SU-DHL-6 (cell line): ENCODE measurements around the gene IKBKE.

Experiments
- H2AFZ ChIP-seq: fragments of 200-600 bp; sonication (generic); 2 replicates; pipeline ENCODE4 v1.6.1; 2014; ENCODE audit warnings: low read depth, mild to moderate bottlenecking, moderate library complexity, mixed read lengths, antibody characterized with exemption, low read length; ENCODE audit not compliant: severe bottlenecking
- H3F3A ChIP-seq: fragments of 200-600 bp; shearing (Covaris generic); 2 replicates; pipeline ENCODE4 v1.6.0; 2016; ENCODE audit warnings: antibody characterized with exemption, mild to moderate bottlenecking; ENCODE audit not compliant: insufficient read depth
- H3K27ac ChIP-seq: fragments of 200-600 bp; sonication (generic); 2 replicates; pipeline ENCODE4 v1.5.1; 2016; ENCODE audit warnings: low read depth, mild to moderate bottlenecking, low read length, moderate library complexity, mixed read lengths
- H3K27me3 ChIP-seq: fragments of 200-600 bp; sonication (generic), shearing (Covaris generic); 2 replicates; pipeline ENCODE4 v1.6.0; 2014; ENCODE audit warnings: mild to moderate bottlenecking, low read length
- H3K36me3 ChIP-seq: fragments of 200-600 bp; sonication (generic); 2 replicates; pipeline ENCODE4 v1.6.1; 2014; ENCODE audit warnings: mild to moderate bottlenecking, low read length, mixed read lengths
- H3K4me2 ChIP-seq: fragments of 300-600, 200-600 bp; shearing (Covaris generic), sonication (generic); 2 replicates; pipeline ENCODE4 v1.6.0; 2014; ENCODE audit warnings: low read length, low read depth, mild to moderate bottlenecking; ENCODE audit not compliant: poor library complexity, severe bottlenecking
- H3K4me3 ChIP-seq: fragments of 200-600 bp; sonication (generic); 2 replicates; pipeline ENCODE4 v1.5.1; 2014; ENCODE audit warnings: antibody characterized with exemption, low read length, mild to moderate bottlenecking, mixed read lengths; ENCODE audit not compliant: insufficient read depth, poor library complexity, severe bottlenecking
- H3K79me2 ChIP-seq: fragments of 200-600 bp; sonication (generic); 2 replicates; pipeline ENCODE4 v1.6.1; 2014; ENCODE audit warnings: mild to moderate bottlenecking, low read length, moderate library complexity; ENCODE audit not compliant: insufficient read depth
- H3K9ac ChIP-seq: fragments of 200-600 bp; sonication (generic); 2 replicates; pipeline ENCODE4 v1.7.0; 2014; ENCODE audit warnings: mild to moderate bottlenecking, low read length
- H3K9me2 ChIP-seq: fragments of 200-600 bp; sonication (generic); replicated peaks from 2 replicates; pipeline ENCODE4 v1.6.1; 2014; ENCODE audit warnings: low read length; ENCODE audit not compliant: insufficient read depth
- H3K9me3 ChIP-seq: fragments of 200-600 bp; sonication (generic); 2 replicates; pipeline ENCODE4 v1.6.1; 2014; ENCODE audit warnings: low read length, mixed read lengths; ENCODE audit not compliant: insufficient read depth
- H4K20me1 ChIP-seq: fragments of 200-600 bp; sonication (generic); 2 replicates; pipeline ENCODE4 v1.6.1; 2014; ENCODE audit warnings: low read depth, mild to moderate bottlenecking, antibody characterized with exemption, low read length, moderate library complexity, mixed read lengths
- EZH2phosphoT487 ChIP-seq: fragments of 200-600 bp; sonication (generic), shearing (Covaris generic); conservative IDR thresholded peaks from 2 replicates; pipeline ENCODE4 v1.6.1; 2018; ENCODE audit warnings: mild to moderate bottlenecking, antibody characterized with exemption, low read length, moderate library complexity, mixed read lengths
- TF ChIP-seq, protein P1 (sequence below): fragments of 200-600 bp; sonication (generic); IDR thresholded peaks from one replicate; pipeline ENCODE4 v1.5.1; 2017; ENCODE audit warnings: antibody characterized with exemption, mild to moderate bottlenecking, low read length, moderate library complexity; ENCODE audit not compliant: insufficient read depth, poor library complexity, severe bottlenecking

The IKBKE gene

DNA sequence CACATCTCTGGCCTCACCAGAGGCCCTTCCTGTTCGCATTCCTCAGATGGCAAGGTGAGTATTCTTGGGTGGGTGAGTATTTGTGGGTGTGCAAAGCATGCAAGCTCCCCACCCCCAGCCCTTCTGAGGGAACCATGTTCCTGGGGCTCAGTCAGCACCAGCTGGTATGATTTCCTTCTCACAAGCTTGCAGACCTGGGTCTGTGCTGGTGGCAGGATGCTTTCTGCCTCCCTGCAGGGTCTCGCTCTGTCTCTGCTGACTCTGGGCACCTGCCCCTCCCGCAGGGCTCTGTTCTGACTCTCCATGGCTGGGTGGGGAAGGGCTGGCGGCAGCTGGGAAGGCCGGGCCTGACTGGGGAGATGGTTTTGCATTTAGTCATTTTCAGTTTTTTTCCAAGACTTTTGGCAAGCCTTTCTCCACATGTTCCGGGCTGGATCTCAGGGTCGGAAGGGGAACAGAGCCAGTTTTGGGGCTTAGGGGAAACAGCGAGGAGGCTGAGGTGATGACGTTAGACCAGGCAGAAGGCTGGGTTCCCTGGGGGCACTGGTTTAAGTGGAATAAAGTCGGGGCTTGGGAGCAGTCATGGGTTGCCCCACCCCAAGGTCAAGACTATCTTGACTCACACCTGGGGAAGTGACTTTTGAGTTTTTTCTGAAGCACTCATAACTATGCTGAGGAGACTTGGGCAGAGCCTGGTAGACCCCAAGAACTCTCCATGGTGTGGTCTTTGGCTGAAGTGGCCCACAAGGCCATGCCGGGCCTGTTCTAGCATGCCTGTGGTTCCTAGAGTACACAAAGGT lies 43.2 kb downstream of the IKBKE start:
- no peaks in the 10 kb centered on the region for H3K9me3 ChIP-seq
- H3K36me3 ChIP-seq = no peaks in the 10 kb centered on the region
- H4K20me1 ChIP-seq = no peaks in the 10 kb centered on the region
- TF ChIP-seq, protein P1, sequence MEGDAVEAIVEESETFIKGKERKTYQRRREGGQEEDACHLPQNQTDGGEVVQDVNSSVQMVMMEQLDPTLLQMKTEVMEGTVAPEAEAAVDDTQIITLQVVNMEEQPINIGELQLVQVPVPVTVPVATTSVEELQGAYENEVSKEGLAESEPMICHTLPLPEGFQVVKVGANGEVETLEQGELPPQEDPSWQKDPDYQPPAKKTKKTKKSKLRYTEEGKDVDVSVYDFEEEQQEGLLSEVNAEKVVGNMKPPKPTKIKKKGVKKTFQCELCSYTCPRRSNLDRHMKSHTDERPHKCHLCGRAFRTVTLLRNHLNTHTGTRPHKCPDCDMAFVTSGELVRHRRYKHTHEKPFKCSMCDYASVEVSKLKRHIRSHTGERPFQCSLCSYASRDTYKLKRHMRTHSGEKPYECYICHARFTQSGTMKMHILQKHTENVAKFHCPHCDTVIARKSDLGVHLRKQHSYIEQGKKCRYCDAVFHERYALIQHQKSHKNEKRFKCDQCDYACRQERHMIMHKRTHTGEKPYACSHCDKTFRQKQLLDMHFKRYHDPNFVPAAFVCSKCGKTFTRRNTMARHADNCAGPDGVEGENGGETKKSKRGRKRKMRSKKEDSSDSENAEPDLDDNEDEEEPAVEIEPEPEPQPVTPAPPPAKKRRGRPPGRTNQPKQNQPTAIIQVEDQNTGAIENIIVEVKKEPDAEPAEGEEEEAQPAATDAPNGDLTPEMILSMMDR = no peak
- no peak for TF ChIP-seq EZH2phosphoT487
- no peak overlapping the region for H3K27ac ChIP-seq
- H3K4me3 ChIP-seq = no peak overlapping the region
- H3K4me2 ChIP-seq = no peak overlapping the region
- no peaks in the 10 kb centered on the region; the same call in 1 of the 2 replicates for H3K27me3 ChIP-seq
- H3K79me2 ChIP-seq = no peaks in the 10 kb centered on the region
- no peak overlapping the region for H3K9ac ChIP-seq
- no peaks in the 10 kb centered on the region for H3K9me2 ChIP-seq
- no peak overlapping the region for H2AFZ ChIP-seq
- H3F3A ChIP-seq = no peaks in the 10 kb centered on the region

DNA sequence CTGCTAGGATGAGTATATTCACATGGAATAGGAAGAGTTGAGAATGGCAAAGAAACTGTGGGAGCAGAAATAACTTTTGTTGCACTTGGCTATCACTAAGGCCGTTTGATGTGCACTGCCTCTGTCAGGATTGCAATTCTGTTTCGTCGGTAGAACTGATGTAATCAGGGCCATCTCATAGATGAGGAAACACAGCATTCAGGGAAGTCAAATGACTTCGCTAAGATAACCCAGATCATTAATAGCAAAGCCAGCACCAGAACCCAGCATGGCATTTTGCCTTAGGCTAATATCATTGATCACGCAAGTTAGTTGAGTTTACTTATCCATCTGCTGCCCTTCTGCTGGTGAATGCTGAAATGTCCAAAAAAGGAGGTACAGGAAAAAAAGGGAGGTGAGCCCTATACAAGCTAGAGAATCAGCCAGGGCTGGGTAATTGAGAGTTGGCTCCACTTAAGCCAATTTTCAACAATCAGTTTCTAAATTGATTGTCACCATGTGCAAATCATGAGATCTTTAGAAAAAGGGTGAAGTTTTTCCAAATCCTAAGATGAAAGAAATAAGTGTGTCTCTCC lies 44.6 kb downstream of the IKBKE start:
- no peaks in the 10 kb centered on the region for H3K79me2 ChIP-seq
- no peak overlapping the region for H3K27ac ChIP-seq
- H3K9me3 ChIP-seq = no peaks in the 10 kb centered on the region
- no peaks in the 10 kb centered on the region for H3K9me2 ChIP-seq
- TF ChIP-seq EZH2phosphoT487 = no peak
- TF ChIP-seq, protein P1 = no peak
- no peak overlapping the region for H3K4me2 ChIP-seq
- no peak overlapping the region for H3K4me3 ChIP-seq
- H2AFZ ChIP-seq = no peak overlapping the region
- no peaks in the 10 kb centered on the region for H3F3A ChIP-seq
- no peaks in the 10 kb centered on the region for H4K20me1 ChIP-seq
- no peak overlapping the region for H3K9ac ChIP-seq
- H3K27me3 ChIP-seq = no peaks in the 10 kb centered on the region; the same call in 1 of the 2 replicates
- no peaks in the 10 kb centered on the region for H3K36me3 ChIP-seq

DNA sequence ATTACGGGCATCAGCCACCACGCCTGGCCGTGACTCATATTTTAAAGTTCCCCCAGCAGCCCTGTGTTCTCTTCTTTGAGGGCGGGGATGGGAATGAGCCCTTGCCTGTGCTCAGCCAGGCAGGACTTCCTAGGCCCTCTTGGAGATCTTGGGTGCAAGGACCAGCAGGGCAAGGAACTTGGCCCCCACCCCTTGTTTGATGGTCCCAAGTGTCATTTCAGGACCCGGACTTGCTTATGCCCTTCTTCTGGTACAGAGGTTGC lies 46.4 kb downstream of the IKBKE start:
- Histone ChIP-seq H3K27me3 (no peaks in the 10 kb centered on the region; the same call in 1 of the 2 replicates), H3K36me3 (no peaks in the 10 kb centered on the region), H4K20me1 (no peaks in the 10 kb centered on the region), H3K79me2 (no peaks in the 10 kb centered on the region), H3K4me2 (no peak overlapping the region), H3K9me3 (no peaks in the 10 kb centered on the region), H3K9me2 (no peaks in the 10 kb centered on the region), H3K9ac (no peak overlapping the region), H3F3A (no peaks in the 10 kb centered on the region), H3K4me3 (no peak overlapping the region), H3K27ac (no peak overlapping the region), H2AFZ (no peak overlapping the region)
- TF ChIP-seq, protein P1 = no peak
- no peak for TF ChIP-seq EZH2phosphoT487
